Right kidney (tissue), 9 donors: ENCODE data around the gene PLXNC1.

Experiments
- DNase-seq: peaks from one replicate; pipeline ENCODE4 v3.0.0-alpha.2; 2016
- long read RNA-seq, 8 donors: transcript quantifications; one replicate each; lab custom pipeline, GENCODE V29; 2026

Gene PLXNC1
- long read RNA-seq, donor 1, full-length matches to known transcripts: 1 of 1 reads
- long read RNA-seq, donor 1, partial matches to known transcripts: 0 of 1 reads
- long read RNA-seq, donor 1, other reads (novel, unspliced or antisense): 0 of 1 reads
- long read RNA-seq, donor 2: 0 reads
- long read RNA-seq, donor 3: 0 reads
- long read RNA-seq, donor 4: 0 reads
- long read RNA-seq, donor 5: 0 reads
- long read RNA-seq, donor 6: 0 reads
- long read RNA-seq, donor 7, full-length matches to known transcripts: 1 of 1 reads
- long read RNA-seq, donor 7, partial matches to known transcripts: 0 of 1 reads
- long read RNA-seq, donor 7, other reads (novel, unspliced or antisense): 0 of 1 reads
- long read RNA-seq, donor 8: 0 reads

DNA sequence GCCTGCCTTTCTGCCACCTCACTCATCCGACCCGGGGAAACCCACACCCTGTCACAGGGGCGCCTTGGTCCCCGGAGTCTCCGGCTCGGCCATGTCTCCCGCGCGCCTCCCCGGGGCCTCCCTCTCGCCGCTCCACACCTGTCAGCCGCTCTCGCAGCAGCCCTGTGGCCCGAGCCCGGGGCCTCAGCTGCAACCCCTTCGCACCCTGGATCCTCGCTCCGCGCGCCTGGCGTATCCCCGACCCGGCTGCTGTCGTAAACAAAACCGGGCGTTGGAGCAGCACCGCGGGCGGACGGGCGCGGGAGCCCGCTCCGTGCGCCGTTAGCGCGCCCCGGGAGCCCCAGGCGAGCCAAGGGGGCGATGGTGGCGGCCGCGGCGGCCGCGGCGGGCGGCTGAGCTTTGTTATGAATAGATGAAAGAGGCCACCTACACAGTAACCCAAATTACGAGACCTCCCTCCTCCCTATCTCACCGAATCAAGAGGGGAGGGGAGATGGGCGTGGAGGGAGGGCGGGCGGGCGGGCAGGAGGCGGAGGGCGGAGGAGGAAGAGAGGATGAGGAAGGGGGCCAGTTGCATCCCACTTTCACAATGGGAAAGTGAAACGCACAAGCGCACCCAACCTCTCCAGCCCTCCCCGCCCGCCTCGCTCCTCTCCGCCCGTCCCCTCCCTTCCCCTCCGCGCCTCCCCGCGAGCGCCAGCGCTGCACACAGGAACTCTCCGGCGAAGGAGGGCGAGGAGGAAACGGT is at the start of gene PLXNC1:
TSS of gene PLXNC1 (plus strand) at position 587 of the 748 bp plus-strand sequence. CDS start 395 bp downstream, outside the sequence.
- peak; percentile 73 for DNase-seq

DNA sequence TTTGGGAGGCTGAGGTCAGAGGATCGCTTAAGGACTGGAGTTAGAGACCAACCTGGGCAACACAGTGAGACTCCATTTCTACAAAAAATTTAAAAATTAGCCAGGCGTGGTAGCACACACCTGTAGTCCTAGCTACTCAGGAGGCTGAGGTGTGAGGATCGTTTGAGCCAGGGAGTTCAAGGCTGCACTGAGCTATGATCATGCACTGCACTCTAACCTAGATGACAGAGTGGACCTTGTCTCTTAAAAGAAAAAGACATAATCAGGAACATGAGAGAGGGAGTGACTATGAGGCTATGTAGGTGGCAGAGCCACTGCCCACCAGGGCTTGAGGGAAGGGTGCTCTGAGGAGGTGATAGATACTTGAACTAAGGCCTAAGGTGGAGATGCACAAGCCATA is 49.2 kb upstream of the PLXNC1 start:
- no peak for DNase-seq

DNA sequence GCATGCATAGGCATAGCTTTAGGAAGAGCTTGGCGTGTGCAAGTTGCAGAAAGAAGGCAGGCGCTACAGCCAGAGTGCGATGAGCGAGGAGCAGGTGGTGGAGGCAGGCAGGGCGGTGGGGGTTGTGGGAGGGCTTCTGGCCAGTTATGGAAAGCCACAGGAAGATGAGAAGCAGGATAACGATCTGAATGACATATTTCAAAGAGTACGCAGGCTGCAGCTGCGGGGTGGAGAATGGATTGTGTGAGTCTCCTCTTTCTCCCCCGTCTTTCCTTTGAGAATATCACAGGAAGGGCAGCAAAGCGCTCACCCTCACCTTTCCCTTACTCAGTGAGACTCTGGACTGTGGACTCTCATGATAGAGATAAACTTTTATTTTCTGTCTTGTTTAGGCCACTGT is 48.7 kb upstream of the PLXNC1 start:
- DNase-seq: no peak

DNA sequence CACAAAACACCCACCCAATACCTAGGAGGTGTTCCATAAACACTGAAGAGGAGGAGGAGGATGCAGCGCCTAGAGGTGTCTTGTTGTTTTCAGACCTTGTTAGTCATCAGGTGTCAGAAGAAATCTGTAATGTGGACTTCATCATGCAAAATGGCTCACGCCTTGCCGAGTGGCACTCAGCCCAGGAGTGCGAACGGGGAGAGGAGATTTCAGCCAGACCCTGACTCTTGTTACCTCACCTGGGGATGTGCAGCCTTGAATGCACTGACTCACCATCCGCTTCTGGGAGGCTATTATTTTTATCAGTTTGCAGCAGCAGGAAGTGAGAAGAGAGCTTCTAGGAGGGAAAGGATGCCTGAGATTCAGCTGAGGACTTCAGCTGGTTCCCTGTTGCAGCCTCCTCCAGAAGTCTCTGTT is 48.2 kb upstream of the PLXNC1 start:
- DNase-seq: no peak

DNA sequence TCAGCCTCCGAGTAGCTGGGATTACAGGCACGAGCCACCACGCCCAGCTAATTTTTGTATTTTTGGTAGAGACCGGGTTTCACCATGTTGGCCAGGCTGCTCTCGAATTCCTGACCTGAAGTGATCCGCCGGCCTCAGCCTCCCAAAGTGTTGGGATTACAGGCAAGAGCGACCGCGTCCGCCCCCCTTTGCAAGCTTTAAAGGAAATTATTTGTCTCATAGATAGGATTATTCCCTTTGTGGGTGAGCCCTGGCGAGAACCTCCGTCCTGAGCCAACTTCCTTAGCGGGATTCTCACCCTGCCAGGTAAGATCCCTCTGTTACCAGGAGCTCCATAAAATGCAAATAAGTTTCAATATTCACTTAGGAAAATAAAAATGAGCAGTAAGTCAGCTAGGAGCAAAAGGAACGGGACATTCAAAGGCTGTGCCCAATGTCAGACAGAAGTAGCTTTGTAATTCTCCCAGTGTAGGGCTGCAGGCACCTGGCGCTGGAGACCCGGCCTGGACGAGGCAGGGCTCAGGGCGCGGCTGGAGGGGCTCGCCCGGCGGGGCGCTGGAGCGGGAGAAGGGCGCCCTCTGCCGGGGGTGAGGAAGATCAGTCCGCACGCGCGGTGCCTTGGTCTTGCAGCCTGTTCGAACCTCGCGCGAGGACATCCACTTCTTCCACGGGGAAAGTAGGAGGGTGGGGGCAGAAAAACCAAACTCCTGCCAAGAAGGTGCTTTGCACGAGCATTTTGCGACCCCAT is 47.2 kb upstream of the PLXNC1 start:
- DNase-seq: peak; percentile 84

DNA sequence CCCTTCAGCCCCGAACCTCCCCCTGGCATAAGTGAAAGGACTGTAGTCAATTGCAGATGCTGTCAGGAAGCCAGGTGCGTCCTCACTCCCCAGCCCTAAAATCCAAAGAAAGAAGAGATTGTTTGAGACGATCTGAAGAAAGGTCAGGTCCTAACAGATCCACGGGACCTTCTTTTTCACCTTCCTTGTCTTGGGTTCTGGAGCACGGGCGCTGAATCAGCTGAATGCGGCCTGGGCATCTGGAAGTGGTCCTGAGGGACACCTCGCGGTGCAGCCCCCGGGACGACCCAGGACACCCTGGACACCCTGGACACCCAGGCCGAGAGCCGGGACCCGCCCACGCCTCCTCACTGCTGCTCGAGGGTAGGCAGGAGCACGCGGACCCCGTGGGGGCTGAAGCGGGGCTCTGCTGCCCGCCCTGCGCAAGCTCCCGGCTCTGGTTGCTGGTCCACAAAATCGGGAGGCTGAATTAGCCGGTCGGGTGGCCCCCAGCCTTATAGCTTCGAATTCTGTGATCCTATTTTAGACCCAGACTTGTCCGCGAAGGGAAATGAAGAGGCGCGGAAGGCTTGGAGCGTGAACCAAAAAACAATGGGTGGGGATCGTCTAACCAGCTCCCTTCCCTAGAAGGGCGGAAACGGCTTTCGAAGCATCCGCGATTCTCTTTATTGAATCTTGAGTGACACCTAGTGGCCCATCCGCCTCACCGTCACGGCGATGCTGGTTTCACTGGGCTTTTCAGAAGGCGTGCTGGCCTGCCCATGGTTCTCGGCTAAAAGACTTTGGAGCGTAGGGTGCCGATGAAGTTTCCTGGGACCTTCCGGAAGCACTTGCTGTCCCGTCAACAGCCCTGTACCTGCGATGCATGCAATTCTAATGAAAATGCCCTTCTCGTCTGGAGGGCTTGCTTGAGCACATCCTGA is 46.4 kb upstream of the PLXNC1 start:
- DNase-seq: peak; percentile 92

DNA sequence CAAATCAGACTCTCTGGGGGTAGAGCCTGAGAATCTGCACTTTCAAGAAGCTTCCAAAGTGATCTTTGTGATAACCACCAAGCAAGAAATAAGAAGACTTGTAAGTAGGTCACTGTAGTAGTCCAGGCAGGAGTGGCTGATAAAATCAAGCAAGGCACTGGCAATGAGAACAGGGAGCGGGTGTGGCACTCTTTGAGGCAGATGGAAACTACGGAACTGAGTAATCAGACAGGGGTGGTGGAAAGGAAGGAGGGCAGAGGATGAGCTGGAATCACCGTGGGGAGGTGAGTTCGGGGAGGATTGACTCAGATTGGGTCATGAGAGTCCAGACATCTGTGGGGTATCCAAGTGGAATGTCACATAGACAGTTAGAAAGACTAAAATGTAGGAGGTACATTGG is 44.4 kb upstream of the PLXNC1 start:
- DNase-seq: no peak

DNA sequence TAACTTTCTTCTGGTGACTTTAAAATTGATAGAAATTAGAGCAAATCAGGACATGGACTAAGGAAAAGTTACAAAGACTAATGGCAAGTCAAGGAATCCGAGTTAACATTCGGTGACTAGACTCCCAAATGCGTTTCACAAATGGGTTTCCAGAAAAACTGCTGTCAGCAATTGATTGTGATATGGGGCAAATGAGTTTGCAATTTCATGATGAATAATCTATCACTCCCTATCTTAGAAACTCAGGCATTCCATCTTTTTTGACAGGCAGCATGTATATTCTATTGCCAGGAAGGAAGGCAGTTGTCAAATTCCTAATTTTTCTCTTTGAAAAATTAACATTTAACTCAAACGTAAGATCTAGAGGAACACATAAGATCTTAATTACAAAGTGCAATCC is 40.5 kb upstream of the PLXNC1 start:
- DNase-seq: no peak

DNA sequence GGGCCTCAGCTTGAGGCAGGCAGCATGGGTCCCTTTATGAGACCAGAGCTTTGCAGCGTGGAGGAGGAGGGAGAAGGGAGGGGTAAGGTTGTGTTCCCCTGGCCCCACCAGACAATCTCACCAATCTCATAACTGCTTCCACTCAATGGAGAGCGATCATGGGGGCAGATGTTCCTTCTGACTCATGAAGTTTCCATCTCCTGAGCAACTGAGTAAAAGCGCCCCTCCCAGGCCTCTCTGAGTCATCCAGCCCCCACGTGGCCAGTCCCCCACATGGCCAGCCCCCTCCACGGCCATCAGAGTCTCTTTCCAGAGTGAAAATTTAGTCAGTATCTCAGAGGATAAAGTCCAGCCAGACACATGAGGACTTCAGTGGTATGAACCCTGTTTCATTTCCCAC is 39.2 kb upstream of the PLXNC1 start:
- DNase-seq: no peak

DNA sequence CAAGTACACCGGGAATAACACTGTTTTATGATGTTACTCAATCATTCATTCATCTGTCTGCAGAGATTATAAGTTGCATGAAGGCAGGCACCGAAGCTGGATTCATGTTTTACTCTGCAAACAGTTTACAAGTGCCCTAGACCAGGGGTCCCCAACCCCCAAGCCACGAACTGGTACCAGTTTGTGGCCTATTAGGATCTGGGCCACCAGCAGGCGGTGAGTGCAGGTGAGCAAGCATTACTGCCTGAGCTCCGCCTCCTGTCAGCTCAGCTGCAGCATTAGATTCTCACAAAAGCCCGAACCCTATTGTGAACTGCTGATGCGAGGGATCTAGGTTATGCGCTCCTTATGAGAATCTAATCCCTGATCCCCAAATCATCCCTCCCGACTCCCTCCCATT is 38.1 kb upstream of the PLXNC1 start:
- DNase-seq: no peak

DNA sequence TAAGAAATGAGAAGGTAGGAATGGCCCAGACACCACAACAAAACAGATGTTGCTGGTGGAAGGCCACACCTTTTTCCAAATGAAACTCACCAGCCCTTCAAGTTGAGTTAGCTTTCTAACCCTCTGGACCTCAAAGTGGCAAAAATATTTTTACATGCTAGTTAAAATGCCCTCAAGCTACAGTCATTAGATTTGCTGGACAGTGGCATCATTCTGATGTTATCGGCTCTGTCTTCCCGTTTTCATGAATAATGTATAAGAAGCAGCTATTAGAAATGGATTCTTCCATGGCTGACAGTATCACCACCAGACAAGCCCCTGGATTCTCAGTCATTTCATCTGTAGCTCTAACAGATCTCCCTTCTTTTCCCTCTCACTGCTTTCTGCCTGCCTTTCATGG is 37.1 kb upstream of the PLXNC1 start:
- DNase-seq: no peak

DNA sequence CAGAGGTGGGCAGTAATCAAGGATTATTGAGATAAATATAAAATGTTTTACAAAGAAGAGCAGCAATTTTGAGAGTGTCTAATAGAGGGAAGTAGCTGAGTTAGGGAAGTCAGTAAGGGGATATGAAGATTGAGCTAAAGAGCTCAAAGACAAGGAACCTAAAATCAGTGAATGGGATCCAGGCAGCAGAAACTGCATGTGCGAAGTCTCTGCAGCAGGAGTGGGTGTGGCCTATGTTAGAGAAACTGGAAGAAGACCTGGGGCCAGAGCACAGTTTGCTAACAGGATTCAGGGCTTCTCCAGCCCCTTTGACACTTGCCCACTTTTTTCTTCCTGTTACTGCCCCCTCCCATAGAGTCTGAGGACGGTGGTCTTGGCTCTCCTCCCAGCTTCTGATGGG is 36.3 kb upstream of the PLXNC1 start:
- no peak for DNase-seq

DNA sequence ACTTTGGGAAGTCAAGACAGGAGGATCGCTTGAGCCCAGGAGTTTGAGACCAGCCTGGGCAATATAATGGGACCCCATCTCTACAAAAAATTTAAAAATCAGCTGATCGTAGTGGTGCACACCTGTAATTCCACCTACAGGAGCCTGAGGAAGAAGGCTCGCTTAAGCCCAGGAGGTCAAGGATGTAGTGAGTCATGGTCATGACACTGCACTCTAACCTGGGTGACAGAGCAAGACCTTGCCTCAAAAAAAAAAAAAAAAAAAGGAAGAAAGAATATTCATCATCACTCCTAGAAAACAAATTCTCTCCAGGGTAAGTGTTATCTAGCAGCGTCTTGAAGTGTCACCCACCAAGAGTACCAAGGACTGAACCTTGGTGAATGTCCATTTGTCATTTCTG is 34.2 kb upstream of the PLXNC1 start:
- DNase-seq: no peak

DNA sequence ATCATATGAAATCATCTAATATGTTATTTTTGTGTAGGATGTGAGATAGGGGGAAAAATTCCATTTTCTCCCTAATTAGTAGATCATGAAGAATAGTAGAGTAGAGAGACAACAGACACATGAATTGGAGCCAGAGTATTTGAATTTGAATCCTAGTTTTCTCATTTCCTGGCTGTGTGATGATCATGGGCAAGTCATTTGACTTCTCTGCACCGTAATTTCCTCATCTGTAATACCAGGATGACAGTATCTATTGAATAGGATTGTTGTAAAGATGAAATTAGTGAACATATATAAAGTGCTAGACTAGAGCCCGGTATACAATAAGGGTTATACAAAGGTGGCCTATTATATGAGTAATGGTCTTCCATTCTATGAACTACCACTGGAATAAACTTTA is 32.2 kb upstream of the PLXNC1 start:
- DNase-seq: no peak

DNA sequence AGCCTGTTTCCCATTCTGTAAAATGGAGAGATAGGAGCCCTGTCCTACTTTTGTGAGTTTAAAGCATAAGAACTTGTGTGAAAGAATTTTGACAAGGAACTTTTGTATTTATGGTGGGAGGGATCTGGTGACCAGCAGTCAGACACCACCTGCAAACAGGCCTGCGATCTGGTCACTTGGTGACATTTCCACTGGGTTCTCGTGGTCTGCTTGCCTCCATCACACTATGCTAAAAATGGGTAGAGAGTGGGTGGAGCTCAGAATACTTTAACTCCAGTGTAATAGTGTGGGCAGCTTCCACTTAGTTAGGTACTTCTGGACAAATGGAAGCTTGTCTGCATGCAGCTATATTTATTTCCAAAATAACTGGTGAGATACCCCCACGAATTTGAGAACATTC is 26.5 kb upstream of the PLXNC1 start:
- no peak for DNase-seq

DNA sequence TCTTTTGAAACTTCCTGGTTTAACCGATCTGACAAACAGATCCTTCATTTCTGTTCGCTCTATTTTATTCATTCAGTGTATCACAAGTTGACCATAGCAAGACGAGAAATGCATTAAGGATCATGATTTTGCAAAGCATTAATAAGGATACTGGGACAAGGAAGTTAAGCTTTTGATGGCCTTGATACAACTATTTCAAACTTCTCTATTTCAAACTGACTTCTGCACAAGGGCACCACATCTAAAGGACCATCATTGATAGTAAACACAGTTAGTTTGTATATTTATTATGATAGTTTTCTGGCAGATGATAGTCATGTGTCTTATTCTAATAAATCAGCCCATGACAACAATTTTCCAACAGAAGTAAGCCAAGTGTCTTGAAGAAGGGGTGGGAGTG is 25.8 kb upstream of the PLXNC1 start:
- DNase-seq: no peak

DNA sequence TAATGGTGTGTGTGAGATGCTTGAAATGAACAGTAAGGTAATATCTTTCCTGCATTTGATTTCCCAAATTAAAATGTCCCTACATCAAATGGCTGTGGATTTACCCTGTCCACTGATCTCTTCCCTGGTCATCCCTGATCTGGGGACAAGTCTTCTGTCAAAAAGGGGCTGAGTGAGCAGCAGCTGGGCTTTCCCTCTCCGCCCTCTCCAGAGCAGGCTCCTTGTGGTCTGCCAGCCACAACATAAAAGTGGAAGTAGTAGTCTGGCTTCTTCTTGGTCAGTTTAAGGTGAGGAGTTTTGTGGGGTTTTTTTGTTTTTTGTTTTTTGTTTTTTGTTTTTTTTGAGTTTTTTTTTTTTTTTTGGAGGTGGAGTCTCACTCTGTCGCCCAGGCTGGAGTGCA is 25.2 kb upstream of the PLXNC1 start:
- DNase-seq: no peak

DNA sequence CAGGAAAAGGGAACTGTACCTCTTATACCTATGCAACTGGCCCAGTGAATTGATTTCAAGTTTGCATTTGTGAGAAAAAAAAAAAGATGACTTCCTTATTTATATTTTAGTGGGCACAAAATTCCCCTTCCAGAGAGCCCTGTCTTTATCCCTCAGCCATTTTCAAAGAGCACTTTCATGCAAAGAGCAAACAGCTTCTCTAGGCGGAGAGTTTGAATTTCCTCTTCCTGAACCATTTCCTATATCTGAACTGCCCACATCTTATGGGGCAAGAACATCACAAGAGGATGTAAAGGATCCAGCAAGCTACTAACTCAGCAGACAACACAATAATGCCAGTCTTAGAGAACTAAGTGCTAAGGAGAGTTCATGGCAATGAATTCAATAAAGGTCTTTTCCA is 22.3 kb upstream of the PLXNC1 start:
- DNase-seq: no peak

DNA sequence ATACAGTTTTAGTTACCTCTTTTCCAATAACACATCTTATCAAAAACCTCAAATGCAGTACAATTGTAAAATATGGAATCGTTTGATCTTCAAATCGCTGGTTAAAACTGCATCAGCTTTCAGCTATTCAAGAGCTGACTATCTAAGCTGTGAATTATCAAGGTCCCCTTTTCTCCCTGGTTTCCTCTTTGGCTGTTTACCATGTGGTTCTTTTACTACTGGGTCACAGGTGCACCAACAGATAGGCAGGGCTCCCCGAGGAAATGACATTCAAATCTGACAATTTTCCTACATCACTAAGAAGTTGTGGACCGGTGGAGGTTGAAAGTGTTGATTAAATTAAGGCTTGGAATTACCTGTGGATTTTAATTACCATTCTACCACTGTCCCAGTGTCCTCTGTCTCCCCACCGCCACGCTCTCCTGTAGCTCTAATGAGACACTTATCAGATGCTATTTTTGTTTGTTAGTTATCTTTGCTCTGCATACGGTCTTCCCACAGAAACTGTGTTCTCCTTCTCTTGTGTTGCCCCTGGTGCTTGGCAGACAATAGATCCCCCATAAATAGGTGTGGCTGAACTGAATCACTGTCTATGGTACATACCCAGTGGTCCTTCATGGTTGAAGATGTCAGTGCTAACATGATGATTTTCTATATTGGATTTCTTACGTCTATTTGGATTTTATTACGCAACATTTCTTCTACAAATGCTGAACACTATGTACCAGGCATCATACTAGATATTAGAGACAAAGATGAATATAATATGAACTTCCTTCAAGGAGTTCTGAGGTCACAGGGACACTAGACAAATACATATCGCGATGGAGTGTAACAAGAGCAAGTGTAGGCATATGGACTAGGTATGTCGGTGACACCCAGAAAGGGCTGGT is 20.9 kb upstream of the PLXNC1 start:
- no peak for DNase-seq

DNA sequence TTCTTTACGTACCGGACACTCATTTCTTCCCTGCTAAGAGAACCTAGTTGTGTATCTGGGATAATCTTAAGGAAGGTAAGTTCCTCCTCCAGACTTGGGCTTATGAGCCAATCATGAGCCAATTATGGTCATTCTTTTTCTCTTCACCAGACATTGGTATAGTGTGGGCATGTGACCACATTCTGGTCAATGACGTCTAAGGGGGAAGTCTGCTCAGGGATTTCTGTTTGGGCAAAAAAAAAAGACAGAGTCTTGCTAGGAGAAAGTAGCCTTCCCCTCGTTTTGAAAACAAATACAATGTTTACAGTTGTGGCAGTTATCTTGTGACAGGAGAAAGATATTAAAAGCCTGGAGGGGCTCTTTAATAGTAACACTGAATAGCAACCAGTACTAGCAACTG is 20.1 kb upstream of the PLXNC1 start:
- DNase-seq: no peak
